GM21529 (cell line): Measurements from ENCODE around the gene RRBP1.

Experiments
- ATAC-seq: cut with Tn5 transposase; IDR thresholded peaks from one replicate; pipeline ENCODE4 v1.9.1; 2021; ENCODE audit not compliant: unreplicated experiment

RRBP1 gene

DNA sequence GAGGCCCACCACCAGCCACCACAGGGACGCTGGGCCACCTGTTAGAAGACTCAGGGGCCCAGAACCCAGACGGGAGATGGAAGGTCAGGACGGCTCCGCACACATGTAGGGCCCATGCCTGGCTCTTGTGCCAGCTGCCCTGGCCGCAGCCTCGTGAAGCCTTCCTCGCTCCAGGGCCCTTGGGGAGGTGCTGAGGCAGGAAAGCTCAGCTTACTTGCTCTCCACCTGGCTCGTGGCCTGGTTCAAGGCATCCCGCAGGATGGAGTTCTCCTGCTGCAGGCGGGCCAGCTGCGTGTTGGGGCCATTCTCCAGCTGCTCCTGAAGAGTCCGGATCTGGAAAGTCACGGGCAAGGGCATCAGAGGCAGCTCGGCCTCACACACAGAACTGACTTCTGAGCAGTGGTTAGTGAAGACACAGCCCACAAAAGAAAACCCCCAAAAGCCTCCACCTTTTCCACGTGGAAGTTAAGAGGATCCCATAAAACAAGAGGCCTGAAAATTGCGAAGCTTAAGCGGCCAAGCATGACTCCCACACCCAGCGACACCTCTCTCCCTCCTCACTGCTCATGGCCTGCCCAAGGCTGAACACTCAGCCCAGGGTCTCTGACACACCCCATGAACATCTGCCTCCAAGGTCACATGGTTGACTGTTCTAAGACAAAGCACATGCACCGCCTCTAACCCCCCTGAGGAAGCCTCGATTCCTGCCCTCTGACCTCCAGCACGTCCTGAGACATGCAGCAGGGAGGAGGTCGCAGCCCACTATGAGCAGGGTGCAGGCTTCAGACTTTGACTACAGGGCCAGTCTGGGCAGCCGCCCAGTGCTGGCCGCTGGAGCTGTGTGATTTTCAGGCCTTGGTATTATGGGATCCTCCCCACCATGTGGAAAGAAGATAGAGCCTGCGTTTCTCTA is 46.5 kb downstream of the RRBP1 start:
- ATAC-seq, result no peak

GRCh38 chr20:17634661-17635331 is 47.2 kb downstream of the RRBP1 start:
- ATAC-seq, result no peak

GRCh38 chr20:17633850-17634500 is 48.1 kb downstream of the RRBP1 start:
- ATAC-seq, result no peak

GRCh38 chr20:17633221-17633849 is 48.7 kb downstream of the RRBP1 start:
- ATAC-seq, result no peak

DNA sequence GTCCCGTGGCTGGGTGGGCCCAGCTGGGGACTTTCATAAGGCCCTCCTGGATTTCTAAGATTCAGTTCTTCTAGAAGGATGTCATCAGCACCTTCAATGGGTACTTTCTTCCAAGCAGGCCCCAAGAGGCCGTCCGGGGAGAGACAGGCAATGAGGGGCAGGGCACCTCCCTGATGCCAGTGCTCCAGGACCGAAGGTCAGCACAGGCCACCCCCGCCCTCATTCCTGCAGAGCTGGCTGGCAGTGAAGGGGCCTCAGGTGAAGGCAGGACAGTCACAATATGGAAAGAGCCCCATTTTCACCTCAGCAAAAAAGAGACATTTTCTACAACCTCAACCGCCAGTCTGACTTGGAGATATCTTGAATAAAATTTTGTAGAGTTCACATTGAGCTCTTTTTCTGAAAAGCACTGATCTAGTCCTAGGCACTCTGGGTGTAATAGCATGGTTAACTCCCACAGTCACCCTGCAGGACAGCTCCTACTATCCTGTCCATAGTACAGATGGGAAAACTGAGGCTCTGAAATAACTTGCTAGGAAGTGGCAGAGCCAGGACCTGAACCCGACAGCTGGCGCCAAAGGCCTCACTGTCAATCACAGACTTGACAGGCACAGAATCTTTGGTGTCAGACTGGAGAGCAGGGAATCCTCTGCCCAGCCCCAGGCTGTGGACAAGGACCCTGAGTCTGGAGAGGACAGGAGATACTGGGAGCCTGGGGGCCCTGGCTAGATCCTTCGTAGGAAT is 50.3 kb downstream of the RRBP1 start:
- no peak for ATAC-seq

DNA sequence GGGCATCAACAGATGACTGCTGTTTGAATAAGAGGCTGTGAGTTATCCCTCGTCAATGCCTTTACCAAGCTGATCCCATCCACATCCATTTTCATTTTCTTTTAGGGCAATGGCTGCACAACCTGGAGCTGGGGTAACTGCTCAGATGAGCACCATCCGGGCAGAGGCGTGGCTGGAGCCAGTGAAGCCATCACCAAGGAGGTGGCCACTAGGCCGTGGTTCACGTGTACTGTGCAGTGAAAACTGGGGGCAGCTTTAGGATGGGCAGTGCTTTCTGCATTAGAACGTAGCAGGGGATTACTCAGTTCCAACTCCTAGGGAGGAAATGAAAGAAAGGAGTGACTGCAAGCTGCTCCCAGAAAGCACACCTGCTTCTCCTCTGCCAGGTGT is 51.2 kb downstream of the RRBP1 start:
- no peak for ATAC-seq

DNA sequence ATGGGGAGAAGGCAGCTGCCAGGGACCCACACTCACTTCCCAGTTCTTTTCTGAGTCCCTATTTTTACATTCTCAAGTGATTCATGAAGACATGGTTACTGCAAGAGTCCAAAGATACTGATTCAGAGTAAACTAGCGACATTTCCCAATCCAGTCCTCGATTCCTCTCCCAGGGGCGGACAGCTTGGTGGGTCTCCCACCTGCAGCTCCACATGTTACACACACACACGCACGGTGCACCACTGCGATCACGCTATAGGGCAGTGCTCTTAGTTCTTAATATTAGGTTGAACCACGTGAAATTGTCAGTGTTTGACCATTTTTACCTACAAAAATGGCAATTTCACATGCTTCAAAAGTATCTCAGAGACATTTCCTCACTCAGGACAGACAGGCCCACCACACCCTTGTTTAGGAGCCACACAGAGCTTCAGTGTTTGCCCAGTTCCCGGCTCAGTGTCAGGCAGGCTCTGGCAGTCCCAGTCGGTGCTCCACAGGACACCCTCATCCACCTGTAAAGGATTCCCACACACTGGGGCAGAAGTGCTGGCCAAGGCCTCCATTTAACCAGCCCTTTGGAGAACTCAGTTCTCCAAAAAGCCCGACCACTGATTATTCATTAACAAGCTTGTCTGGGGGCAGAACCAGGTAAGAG is 51.8 kb downstream of the RRBP1 start:
- no peak for ATAC-seq

GRCh38 chr20:17629678-17630089 is 52.4 kb downstream of the RRBP1 start:
- ATAC-seq, result no peak

DNA sequence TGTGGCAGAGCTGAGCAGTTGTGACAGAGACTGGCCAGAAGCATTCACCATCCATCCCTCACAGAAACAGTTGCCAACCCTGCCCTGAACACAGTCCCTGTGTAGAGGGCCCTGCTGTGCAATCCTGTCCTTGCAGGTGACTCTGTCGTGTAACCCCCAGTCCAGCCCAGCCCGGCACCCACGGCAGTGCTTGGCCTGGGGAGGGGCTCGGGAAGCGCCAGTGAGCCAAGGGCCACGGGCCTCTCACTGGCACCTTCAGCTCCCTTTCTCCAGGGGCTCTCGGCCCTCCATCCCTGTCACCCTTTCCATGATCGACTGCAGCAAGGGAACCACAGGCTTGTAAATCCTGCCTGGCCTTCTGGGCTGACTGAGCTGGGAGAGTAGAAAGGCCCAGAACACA is 53.0 kb downstream of the RRBP1 start:
- no peak for ATAC-seq

DNA sequence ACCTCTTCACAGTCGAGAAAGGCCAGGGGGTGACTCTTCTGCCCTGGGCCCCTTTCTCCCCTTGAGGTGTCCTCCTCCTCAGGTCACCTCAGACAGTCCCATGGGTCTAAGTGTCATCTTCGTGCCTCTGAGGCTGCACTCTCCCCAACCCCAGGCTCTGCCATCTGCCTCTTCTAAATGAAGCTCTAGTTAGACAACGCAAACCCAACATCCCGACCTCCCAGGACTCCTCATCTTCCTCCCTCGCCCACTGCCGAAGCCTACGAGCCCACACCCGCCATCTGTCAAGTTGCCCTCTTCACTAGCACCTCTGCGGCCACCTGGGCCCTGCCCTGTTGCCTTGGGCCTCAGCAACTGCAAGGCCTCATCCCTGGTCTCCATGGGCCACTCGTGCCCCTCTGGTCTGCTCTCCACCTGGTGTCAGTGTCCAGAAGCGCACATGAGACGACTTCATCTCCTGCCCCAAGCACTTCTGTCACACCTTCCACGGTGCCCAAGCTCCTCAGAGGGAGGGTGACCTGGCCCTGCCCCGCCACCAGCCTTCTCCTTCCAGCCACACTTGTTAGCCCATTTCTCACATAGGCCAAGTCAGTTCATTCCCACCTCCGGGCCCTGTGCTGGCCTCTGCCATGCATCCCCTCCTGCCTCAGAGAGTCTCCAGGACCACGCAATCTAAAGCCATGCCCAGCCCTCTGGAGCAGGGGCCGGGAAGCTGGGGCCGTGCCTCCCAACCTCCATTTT is 53.8 kb downstream of the RRBP1 start:
- no peak for ATAC-seq

- ATAC-seq, result no peak
These were observed 54.7 kb downstream of the RRBP1 start for GRCh38 chr20:17627101-17627955.

- no peak for ATAC-seq
These were observed 55.6 kb downstream of the RRBP1 start for GRCh38 chr20:17626217-17627007.

DNA sequence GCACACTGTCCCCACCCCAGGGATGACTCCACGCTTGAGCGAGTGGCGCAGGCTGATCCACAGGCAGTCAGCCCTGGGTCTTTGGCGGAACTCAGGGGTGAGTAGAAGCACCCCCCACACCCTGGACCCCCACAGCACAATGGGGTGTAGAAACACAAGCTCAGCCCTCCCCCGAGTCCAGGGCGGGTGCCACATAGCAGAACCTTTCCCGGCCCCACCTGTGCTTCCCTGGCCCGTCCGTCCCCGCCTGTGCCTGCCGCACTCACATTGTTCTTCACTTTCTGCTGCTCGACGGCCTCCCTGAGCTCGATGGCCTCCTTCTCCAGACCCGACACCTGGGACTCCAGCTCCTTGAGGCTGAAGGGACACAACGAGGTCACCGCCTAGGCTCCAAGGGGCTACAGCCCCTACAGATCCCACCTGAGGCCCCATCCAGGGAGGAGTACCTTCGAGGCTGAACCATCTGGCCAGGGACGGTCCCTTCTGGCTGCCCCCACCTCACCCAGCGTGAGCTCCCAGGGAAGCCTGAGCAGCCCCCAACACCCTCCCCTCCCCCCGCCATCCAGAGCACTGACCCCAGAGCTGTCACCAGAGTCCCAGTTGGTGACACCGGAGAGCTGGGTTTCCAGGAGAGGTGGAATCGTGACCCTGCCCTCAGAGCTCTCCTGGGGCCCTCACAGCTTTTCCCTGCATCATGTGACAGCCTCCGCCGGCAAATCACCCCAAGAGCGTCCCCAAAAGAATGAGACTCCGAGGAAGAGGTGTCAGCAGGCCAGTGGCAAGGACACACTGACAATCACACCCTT is 56.6 kb downstream of the RRBP1 start:
- no peak for ATAC-seq

DNA sequence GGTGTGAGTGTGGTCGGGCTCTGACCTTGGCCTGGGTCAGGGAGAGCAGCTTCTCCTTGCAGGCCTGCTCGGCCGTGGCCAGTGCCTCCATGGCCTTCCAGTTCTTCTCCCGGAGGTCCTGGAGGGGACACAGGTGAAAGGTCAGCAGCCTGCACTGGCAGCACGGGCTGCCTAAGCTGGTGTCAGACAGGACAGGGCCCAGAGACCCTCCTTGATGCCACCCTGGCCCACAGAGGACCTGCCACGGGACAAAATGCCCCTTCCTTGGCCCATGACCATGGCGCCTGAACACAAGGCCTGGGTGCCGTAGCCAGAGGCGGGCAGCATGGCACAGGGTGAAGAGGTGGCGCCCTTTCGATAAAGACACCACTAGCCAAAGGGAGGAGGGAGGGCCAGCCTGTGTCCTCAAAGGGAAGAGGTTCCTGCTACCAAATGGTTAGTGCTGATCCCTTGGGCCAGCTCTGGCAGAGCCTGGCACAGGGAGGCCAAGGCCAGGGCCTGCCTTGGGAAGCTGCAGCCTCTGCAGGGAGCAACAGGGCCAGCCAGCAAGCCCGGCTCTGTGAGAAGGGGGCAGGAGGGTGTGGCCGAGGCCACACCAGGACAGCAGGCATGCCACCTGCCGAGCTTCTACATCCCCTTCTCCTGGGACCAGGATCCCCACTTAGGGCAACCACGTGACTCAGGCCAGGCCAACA is 57.3 kb downstream of the RRBP1 start:
- no peak for ATAC-seq

- ATAC-seq, result no peak
These were observed 58.0 kb downstream of the RRBP1 start for GRCh38 chr20:17624070-17624469.

- no peak for ATAC-seq
These were observed 59.1 kb downstream of the RRBP1 start for GRCh38 chr20:17622851-17623508.
